ENCODE data around the gene CFAP77. TPM values are rescaled to one million over a fixed set of nuclear protein-coding genes. Genes with fewer than 3 reads are reported as not detected.

Gene CFAP77
- total RNA-seq, 4 donors from 2014 or later: 0.44 TPM; not detected in 3

GRCh38 chr9:132489536-132489935 lies 79.5 kb downstream of the CFAP77 start:
- Histone ChIP-seq H3K9me3 (no peaks in the 10 kb centered on the region), H3K27ac (no peak overlapping the region), H3K4me3 (replicated peaks in 1 of 3) (no peak overlapping the region), H3K36me3 (no peaks in the 10 kb centered on the region), H3K4me1 (no peaks in the 10 kb centered on the region), H3K27me3 (peaks cover 7% of the 10 kb centered on the region)
- no peak for DNase-seq
- TF ChIP-seq CTCF (IDR thresholded peaks at IDR 0.05) (no peak), POLR2A (IDR thresholded peaks at IDR 0.05) (no peak)
- 67 to 72% methylated on average over 9 of the region's 9 CpGs for WGBS, 2 donors
- intact Hi-C loops (cut with DNase I): no loop called here

- Histone ChIP-seq H3K36me3 (no peaks in the 10 kb centered on the region), H3K4me1 (no peaks in the 10 kb centered on the region), H3K9me3 (no peaks in the 10 kb centered on the region), H3K27me3 (no peaks in the 10 kb centered on the region), H3K27ac (no peak overlapping the region), H3K4me3 (replicated peaks in 1 of 3) (no peak overlapping the region)
- no peak for DNase-seq
- WGBS, 2 donors: 88 to 93% methylated on average over 2 of the region's 2 CpGs
- TF ChIP-seq POLR2A (IDR thresholded peaks at IDR 0.05) (no peak), CTCF (IDR thresholded peaks at IDR 0.05) (no peak)
- intact Hi-C loops (cut with DNase I): no loop called here
Observed at GRCh38 chr9:132494857-132495256, 84.8 kb downstream of the CFAP77 start.

GRCh38 chr9:132497731-132498130 lies 87.7 kb downstream of the CFAP77 start:
- 90 to 93% methylated on average over 13 to 16 of the region's 16 CpGs for WGBS, 2 donors
- Histone ChIP-seq H3K27ac (no peak overlapping the region), H3K4me3 (replicated peaks in 1 of 3) (no peak overlapping the region), H3K9me3 (no peaks in the 10 kb centered on the region), H3K36me3 (no peaks in the 10 kb centered on the region), H3K4me1 (no peaks in the 10 kb centered on the region), H3K27me3 (no peaks in the 10 kb centered on the region)
- TF ChIP-seq POLR2A (IDR thresholded peaks at IDR 0.05) (no peak), CTCF (IDR thresholded peaks at IDR 0.05) (no peak)
- intact Hi-C loops (cut with DNase I): no loop called here
- no peak for DNase-seq

- 54 to 58% methylated on average over 8 to 17 of the region's 20 CpGs for WGBS, 2 donors
- Histone ChIP-seq H3K4me1 (no peaks in the 10 kb centered on the region), H3K27ac (no peak overlapping the region), H3K27me3 (no peaks in the 10 kb centered on the region), H3K4me3 (replicated peaks in 1 of 3) (no peak overlapping the region), H3K36me3 (no peaks in the 10 kb centered on the region), H3K9me3 (no peaks in the 10 kb centered on the region)
- no peak for DNase-seq
- TF ChIP-seq CTCF (IDR thresholded peaks at IDR 0.05): no peak
- TF ChIP-seq POLR2A (IDR thresholded peaks at IDR 0.05): no peak
- intact Hi-C loops (cut with DNase I): no loop called here
Observed at GRCh38 chr9:132498531-132499210, 88.7 kb downstream of the CFAP77 start.

- H3K4me1 ChIP-seq: no peaks in the 10 kb centered on the region
- 71 to 84% methylated on average over 17 of the region's 23 CpGs for WGBS, 2 donors
- intact Hi-C loops (cut with DNase I): no loop called here
- no peak overlapping the region for H3K4me3 ChIP-seq (replicated peaks in 1 of 3)
- no peaks in the 10 kb centered on the region for H3K9me3 ChIP-seq
- TF ChIP-seq POLR2A (IDR thresholded peaks at IDR 0.05) (no peak), CTCF (IDR thresholded peaks at IDR 0.05) (no peak)
- no peak overlapping the region for H3K27ac ChIP-seq
- DNase-seq: no peak
- no peaks in the 10 kb centered on the region for H3K36me3 ChIP-seq
- H3K27me3 ChIP-seq: no peaks in the 10 kb centered on the region
Observed at GRCh38 chr9:132499251-132499650, 89.2 kb downstream of the CFAP77 start.
